Stimulated activated effector memory CD8-positive, alpha-beta T cell treated with anti-CD3 and anti-CD28 coated beads, Interleukin-12 subunit alpha, Interleukin-12 subunit beta, amount 100 ng/mL, for 72 hours (primary cell): ENCODE measurements around the gene TMEM108.

Experiments
- ATAC-seq: fragments of 150-1000 bp; cut with Tn5 transposase; 2 replicates; pipeline ENCODE4 v1.10.0; 2021
- DNase-seq, 2 donors: peaks; one replicate each; pipeline ENCODE4 v3.0.0; 2021 to 2022; ENCODE audit warnings: low spot score in 2 of 2
- H3K27ac Mint-ChIP-seq: one replicate; pipeline ENCODE4 v1.8.0; 2022; ENCODE audit warnings: mild to moderate bottlenecking, mixed read lengths
- H3K36me3 Mint-ChIP-seq: one replicate; pipeline ENCODE4 v1.8.0; 2022; ENCODE audit warnings: mild to moderate bottlenecking, mixed read lengths
- H3K4me1 Mint-ChIP-seq: one replicate; pipeline ENCODE4 v1.8.0; 2022; ENCODE audit warnings: mixed read lengths
- H3K4me3 Mint-ChIP-seq: one replicate; pipeline ENCODE4 v1.8.0; 2022; ENCODE audit warnings: mild to moderate bottlenecking, mixed read lengths
- H3K9me3 Mint-ChIP-seq: one replicate; pipeline ENCODE4 v1.8.0; 2022; ENCODE audit warnings: mixed read lengths

Gene TMEM108

DNA sequence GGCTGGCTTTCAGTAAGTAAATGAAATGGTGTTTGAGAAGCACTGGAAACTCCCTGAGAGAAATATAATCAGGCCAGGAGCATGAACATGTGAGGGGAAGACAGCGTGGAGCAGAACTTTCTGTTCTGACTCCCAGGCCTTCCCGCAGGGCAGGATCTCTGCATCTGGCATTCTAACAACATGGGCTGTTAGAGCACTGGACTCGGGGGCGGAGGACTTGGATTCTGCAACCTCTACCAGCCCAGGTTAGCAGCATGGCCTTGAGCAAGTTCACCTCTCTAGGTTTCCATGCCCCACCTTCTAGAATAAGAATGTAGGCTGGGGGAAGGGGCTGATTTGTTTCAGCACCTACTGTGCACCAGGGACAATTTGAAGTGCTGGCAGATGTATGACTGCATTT, 349.1 kb downstream of the TMEM108 start:
- no peak for ATAC-seq
- Mint-ChIP-seq H3K27ac (no peak overlapping the region), H3K4me3 (no peak overlapping the region), H3K4me1 (no peaks in the 10 kb centered on the region), H3K9me3 (no peaks in the 10 kb centered on the region), H3K36me3 (no peaks in the 10 kb centered on the region)
- no peak for DNase-seq

DNA sequence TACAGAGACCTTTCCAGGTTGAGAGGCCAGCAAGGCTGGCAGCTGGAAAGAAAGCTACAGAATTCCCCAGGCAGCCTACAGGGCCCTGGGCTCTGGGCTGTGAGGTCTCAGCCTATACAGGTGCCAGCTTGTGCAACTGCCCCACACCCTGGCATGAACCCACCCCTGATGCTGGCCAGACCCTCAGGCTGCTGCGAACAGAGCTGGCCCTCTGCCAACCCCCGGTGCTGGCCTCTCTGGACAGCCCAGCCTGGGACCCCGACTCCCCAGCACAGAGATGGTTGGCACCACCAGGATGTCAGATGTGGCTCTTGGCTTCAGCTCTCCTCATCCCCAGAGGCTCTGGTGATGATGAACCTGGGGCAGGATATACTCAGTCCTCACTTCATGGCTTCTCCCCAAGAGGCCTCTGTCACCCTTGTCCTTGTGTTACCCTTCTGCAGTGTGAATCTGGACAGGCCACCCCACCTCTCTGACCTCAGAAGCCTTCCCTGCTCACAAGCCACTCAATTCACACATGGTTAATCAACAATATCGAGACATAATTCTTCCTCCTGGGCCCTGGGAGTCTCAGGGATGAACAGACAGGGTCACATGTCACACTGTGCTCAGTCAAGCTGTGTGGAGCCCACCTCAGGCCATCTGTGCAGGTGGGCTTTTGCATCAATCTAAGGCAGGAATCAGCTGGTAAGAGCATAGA, 350.7 kb downstream of the TMEM108 start:
- Mint-ChIP-seq H3K9me3 (no peaks in the 10 kb centered on the region), H3K4me1 (no peaks in the 10 kb centered on the region), H3K4me3 (no peak overlapping the region), H3K27ac (no peak overlapping the region), H3K36me3 (no peaks in the 10 kb centered on the region)
- peak; percentile 19 for ATAC-seq
- no peak for DNase-seq

DNA sequence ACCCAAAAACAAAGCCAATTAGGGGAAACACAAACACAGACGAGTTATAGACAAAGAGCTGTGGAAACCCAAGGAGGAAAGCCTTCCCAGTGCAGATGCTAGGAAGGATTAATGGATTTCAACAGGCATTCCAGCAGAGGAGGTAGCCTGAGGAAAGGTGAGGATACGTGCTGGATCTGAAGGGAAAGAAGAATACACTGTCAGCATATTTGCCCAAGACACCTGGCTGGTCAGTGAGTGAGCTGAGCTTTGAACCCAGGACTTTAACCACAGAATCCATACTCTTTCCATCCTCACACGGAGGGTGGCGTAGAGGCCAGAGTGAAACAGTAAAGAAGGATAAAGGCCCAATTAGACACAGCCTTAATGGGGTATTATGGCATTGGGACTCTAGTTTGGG, 352.5 kb downstream of the TMEM108 start:
- Mint-ChIP-seq H3K9me3 (peaks cover 3% of the 10 kb centered on the region), H3K36me3 (no peaks in the 10 kb centered on the region), H3K4me3 (no peak overlapping the region), H3K27ac (no peak overlapping the region), H3K4me1 (no peaks in the 10 kb centered on the region)
- ATAC-seq (no peak), DNase-seq (no peak)

DNA sequence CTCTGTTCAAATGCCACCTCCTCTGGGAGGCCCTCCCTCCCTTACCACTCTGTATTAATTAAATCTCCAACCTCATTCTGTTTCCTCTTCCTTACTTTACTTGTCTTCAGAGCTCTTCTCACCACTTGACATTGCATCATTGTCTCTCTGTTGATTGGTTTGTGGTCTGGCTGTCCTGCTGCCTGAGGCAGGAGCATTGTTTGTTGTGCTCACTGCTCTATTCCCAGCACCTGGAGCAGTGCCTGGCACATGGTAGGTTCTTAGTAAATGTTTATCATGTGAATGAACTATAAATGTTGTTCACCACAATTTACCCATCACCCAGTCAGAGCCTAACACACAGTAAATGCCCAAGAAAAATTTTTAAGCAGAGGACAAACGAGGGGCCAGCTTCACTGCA, 355.0 kb downstream of the TMEM108 start:
- DNase-seq (no peak), ATAC-seq (no peak)
- Mint-ChIP-seq H3K9me3 (peaks cover 3% of the 10 kb centered on the region), H3K27ac (no peak overlapping the region), H3K4me1 (no peaks in the 10 kb centered on the region), H3K4me3 (no peak overlapping the region), H3K36me3 (no peaks in the 10 kb centered on the region)

DNA sequence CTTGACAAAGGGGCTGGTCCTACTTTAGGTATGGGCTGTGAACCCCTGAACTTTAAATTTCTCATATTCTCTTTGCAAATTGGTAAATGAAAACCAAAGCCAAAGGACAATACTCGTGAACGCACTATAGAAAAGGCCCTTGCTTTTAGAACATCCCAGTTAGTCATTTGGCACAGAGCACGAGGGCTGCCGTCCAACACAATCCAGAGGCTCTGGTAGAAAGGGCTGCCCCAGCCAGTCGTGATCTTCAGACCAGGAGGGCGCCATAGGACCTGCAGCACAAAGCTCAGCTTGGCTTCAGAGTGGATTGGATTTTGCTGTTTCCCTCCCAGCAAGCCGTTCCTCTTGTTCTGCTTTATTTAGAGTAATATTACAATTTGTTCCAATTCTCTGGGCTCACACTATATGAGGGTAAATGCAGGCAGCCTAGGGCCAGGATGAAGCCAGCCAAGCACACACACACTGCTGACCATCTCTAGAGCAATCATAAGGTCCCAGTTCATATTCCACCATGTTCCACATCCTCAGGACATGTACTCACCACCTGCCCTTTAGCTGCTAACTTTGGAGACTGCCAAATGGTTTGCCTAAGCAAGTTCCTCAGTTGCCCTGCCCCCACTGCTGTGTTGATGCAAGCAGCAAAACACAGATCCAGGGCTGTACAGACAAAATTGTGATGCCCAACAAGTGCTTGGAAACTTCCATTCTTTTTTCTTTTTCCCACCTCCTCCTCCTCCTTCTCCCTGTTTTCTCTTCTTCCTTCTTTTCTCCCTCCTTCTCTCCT, 355.7 kb downstream of the TMEM108 start:
- no peaks in the 10 kb centered on the region for H3K36me3 Mint-ChIP-seq
- DNase-seq (no peak), ATAC-seq (no peak)
- peaks cover 3% of the 10 kb centered on the region for H3K9me3 Mint-ChIP-seq
- H3K4me1 Mint-ChIP-seq, result no peaks in the 10 kb centered on the region
- H3K27ac Mint-ChIP-seq, result no peak overlapping the region
- H3K4me3 Mint-ChIP-seq, result no peak overlapping the region

DNA sequence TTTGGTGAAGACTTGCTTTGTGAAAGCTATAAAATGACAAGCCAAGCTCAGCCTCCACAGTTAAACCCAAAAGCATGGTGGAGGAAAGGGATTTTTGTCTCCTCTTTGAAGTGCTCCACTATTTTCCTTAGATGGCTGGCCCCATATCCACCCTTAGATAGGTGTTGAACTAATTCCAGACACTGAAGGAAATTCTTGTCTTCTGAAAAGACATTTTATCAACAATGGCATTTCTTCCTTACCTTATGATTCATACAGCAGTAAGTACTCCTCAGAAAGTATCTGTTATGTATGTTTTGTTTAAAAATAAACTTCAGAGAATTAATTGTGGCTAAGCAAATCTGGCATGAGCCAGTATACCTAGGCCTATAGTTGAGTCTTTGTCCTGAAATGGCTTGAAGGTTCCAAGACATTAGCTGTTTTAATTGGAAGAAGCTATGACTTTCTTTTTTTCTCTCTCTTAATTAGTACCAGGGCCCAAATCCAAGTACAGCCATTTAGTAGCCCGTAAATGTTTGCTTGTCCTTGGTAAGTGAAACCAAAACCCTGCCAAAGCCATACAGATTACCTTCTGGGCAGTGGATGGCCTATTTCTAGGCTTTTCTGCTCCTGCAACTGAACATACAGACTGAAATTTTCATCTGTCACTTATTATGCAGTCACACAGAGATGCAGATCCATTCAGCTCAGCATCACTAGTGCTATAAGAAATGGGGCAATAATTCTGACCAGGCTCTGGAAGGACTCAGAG, 356.5 kb downstream of the TMEM108 start:
- Mint-ChIP-seq H3K27ac (no peak overlapping the region), H3K9me3 (peaks cover 3% of the 10 kb centered on the region), H3K4me1 (no peaks in the 10 kb centered on the region), H3K4me3 (no peak overlapping the region), H3K36me3 (no peaks in the 10 kb centered on the region)
- DNase-seq, result no peak
- ATAC-seq, result no peak

DNA sequence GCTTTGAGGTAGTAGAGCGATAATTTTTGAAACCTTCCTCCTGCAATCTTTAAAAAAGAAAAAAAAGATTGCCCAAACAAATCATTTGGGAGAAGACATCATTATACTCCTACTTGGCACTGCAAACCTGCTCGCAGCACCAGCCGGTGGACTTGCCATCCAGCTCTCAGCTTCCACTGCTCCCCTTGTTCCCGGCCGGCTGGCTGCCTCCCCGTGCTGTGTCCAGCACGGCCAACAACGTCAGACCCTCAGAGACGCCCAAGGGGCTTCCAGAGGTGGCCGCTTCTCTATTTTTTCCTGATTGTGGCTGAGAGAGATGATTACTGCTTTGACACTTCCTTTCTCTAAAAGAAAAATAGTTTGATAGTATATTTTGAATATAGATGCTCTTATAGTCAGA, 358.7 kb downstream of the TMEM108 start:
- no peak overlapping the region for H3K27ac Mint-ChIP-seq
- no peak overlapping the region for H3K4me3 Mint-ChIP-seq
- no peaks in the 10 kb centered on the region for H3K36me3 Mint-ChIP-seq
- DNase-seq (no peak), ATAC-seq (no peak)
- peaks cover 3% of the 10 kb centered on the region for H3K9me3 Mint-ChIP-seq
- no peaks in the 10 kb centered on the region for H3K4me1 Mint-ChIP-seq

DNA sequence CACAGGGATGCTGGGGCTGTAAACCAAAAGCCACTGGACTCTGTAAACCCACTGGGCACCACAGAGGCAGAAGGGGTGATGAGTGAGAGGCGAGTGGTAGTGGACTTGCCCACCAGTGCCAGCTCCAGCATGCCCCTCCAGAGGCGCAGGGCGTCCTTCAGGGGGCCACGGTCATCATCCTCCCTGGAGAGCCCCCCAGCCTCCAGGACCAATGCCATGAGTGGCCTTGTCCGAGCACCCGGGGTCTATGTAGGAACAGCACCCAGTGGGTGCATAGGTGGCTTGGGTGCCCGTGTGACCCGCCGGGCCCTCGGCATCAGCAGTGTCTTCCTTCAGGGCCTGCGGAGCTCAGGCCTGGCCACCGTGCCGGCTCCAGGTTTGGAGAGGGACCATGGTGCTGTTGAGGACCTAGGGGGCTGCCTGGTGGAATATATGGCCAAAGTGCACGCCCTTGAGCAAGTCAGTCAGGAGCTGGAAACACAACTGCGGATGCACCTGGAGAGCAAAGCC, 361.9 kb downstream of the TMEM108 start, which contains the start of gene BFSP2:
Gene BFSP2, plus strand, starts transcription at position 51 of the 510 bp plus-strand sequence. Its CDS starts 28 bp downstream, at position 79.
- Mint-ChIP-seq H3K36me3 (no peaks in the 10 kb centered on the region), H3K4me1 (no peaks in the 10 kb centered on the region), H3K4me3 (no peak within 1 kb of the TSS), H3K9me3 (no peaks in the 10 kb centered on the region), H3K27ac (no peak within 1 kb of the TSS)
- DNase-seq (no peak), ATAC-seq (no peak)

DNA sequence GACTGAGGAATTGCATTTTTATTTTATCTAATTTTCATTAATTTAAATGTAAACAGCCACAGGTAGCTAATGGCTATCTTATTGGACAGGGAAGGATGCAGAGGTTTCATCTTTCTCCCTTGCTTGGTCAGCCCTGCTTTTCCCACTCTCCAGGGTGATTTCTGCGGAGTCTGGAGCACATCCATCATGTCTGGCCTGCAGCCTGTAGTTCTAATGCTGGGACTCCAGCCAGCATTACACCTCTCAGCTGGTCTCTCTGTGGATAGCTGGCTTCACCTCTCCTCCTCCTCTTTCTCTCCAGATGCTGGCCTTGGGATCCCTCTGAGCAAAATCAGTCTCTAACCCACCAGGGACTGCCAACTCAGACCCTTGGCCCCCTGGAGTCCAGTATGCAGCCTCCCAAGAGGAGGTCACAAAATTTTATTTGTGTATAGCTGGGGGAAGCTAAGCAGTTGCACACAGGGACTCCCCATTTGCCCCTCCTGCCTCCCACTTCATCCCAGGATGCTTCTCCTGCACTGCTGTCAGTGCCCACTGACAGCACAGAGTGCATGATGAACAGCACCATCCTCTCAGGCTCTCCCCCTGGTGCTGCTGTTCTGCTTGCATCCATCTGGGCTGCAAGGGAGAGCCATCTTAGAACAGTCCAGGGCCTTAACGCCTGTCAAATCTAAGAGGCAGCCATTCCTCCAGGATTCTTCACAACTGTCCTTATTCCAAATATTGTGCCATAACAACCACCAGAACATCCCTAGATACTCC, 363.4 kb downstream of the TMEM108 start:
- no peaks in the 10 kb centered on the region for H3K36me3 Mint-ChIP-seq
- H3K9me3 Mint-ChIP-seq, result no peaks in the 10 kb centered on the region
- H3K4me3 Mint-ChIP-seq, result no peak overlapping the region
- H3K4me1 Mint-ChIP-seq, result no peaks in the 10 kb centered on the region
- H3K27ac Mint-ChIP-seq, result no peak overlapping the region
- no peak for ATAC-seq
- DNase-seq, result no peak

DNA sequence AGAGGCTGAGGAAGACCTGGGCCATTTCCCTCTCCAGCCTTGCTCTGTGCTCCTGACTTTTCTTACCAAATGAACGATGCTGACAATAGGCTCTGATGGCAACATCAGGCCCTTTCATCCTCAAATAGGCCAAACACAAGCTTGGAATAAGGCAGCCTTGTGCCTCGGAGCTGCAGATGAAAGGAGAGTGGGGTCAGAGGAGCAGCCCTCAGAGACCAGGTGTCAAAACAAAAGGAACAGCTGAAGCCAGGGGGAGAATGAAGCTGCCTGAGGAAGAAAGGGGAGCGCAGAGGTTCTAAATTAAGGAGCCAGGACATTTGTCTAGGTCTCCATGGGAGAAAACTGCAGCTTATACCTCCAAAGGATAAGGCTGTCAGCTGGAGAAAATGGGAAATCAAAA, 366.7 kb downstream of the TMEM108 start:
- H3K36me3 Mint-ChIP-seq, result no peaks in the 10 kb centered on the region
- H3K4me1 Mint-ChIP-seq, result no peaks in the 10 kb centered on the region
- H3K4me3 Mint-ChIP-seq, result no peak overlapping the region
- no peaks in the 10 kb centered on the region for H3K9me3 Mint-ChIP-seq
- no peak overlapping the region for H3K27ac Mint-ChIP-seq
- ATAC-seq, result no peak
- no peak for DNase-seq

DNA sequence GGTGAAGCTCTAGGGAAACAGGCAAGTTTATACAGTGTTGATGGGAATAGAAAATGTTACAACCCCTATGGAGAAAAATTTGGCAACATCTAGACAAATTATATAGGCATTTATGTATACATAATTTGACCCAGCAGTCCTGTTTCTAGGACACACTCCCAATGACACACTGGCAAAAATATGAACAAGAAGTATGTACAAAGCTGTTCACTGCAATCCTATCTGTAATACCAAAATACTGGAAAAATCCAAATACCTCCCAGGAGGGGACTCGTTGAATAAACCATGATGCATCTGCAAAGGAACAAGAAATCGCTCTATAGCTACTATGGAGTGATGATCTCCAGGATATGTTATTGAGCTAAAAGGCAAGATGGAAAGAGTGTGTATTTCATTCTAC, 370.2 kb downstream of the TMEM108 start:
- Mint-ChIP-seq H3K4me1 (peaks cover 8% of the 10 kb centered on the region), H3K27ac (no peak overlapping the region), H3K9me3 (no peaks in the 10 kb centered on the region), H3K36me3 (no peaks in the 10 kb centered on the region), H3K4me3 (no peak overlapping the region)
- no peak for DNase-seq
- no peak for ATAC-seq

DNA sequence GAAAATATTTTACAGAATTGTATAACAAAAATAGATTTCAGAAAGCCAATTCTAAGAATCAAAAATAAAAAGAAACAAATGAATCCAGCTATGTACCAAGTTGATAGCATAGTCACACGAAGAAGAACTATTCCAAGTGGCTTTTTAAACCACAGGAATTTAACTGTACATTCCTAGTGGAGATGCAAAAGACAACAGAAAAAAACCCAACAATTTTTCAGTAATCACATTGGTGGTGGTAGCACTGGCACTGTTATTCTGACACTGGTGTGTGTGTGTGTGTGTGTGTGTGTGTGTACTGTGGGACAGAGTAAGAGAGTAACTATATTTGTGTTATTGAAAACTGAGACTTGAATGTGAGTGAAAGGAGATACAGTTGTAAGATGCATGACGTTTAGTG, 370.8 kb downstream of the TMEM108 start:
- Mint-ChIP-seq H3K9me3 (no peaks in the 10 kb centered on the region), H3K27ac (no peak overlapping the region), H3K4me1 (peaks cover 12% of the 10 kb centered on the region), H3K36me3 (no peaks in the 10 kb centered on the region), H3K4me3 (no peak overlapping the region)
- ATAC-seq, result no peak
- no peak for DNase-seq

DNA sequence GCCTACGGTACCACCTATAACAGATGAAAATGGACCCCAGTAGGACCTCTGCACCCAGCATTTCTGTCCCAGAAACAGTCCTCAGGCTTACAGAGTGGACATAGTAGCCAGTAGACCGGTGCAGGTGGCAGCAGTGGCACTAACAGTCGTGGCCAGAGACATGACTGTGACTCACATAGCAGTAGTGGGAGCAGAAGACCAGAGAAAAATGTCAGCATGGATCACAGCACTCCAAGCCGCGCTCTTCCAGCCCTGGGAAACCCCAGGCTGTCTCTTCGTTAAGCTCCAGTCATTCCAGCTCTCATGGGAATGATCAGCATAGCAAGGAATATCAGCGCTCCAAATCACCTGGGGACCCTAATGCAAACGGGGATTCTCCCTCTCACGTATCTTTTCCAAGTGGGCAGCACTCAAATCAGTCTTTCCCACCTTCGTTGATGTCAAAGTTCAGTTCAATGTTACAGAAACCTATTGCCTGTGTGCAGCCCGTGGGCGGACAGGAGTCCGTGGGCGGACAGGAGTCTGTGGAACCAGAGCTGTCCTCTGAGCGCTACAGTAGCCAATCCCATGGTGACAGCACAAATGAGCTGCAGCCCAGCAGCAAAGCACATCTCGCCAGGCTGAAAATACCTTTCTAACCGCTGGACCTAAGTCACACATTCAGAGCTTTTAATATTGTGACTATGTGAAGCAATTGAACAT, 372.2 kb downstream of the TMEM108 start:
- no peaks in the 10 kb centered on the region for H3K36me3 Mint-ChIP-seq
- H3K4me1 Mint-ChIP-seq, result peaks cover 12% of the 10 kb centered on the region
- no peak for DNase-seq
- no peak for ATAC-seq
- H3K4me3 Mint-ChIP-seq, result no peak overlapping the region
- H3K9me3 Mint-ChIP-seq, result no peaks in the 10 kb centered on the region
- H3K27ac Mint-ChIP-seq, result no peak overlapping the region
